Measurements from ENCODE around the gene FERMT3. TPM values are rescaled to one million over a fixed set of nuclear protein-coding genes. Genes with fewer than 3 reads are reported as not detected.

FERMT3 gene
- total RNA-seq, 1 donor from 2014 or later: 15.7 TPM

DNA sequence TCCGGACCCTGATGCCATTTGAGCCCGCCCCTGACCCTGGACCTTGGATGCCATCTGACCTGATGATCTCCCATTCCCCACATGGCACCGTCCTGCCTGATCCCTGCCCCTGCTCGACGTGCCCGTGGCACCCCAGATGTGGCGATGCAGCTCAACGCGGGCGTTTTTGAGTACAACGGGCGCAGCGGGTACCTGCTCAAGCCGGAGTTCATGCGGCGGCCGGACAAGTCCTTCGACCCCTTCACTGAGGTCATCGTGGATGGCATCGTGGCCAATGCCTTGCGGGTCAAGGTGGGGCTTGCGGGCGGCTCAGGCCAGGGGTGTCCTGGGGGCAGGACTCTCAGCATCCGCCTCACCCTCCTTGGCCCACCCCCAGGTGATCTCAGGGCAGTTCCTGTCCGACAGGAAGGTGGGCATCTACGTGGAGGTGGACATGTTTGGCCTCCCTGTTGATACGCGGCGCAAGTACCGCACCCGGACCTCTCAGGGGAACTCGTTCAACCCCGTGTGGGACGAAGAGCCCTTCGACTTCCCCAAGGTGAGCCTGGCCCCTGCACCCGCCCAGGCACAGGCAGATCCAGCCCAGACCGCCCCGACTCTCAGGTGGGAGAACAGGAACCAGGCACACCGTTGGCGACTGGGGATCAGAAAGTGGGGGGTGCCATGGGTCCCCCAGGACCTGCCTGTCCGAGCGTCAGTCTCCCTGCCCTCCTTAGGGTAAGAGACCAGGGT, 55.9 kb downstream of the FERMT3 start:
- DNase-seq (ENCODE audit: low read depth in 2 of 2): no peak

DNA sequence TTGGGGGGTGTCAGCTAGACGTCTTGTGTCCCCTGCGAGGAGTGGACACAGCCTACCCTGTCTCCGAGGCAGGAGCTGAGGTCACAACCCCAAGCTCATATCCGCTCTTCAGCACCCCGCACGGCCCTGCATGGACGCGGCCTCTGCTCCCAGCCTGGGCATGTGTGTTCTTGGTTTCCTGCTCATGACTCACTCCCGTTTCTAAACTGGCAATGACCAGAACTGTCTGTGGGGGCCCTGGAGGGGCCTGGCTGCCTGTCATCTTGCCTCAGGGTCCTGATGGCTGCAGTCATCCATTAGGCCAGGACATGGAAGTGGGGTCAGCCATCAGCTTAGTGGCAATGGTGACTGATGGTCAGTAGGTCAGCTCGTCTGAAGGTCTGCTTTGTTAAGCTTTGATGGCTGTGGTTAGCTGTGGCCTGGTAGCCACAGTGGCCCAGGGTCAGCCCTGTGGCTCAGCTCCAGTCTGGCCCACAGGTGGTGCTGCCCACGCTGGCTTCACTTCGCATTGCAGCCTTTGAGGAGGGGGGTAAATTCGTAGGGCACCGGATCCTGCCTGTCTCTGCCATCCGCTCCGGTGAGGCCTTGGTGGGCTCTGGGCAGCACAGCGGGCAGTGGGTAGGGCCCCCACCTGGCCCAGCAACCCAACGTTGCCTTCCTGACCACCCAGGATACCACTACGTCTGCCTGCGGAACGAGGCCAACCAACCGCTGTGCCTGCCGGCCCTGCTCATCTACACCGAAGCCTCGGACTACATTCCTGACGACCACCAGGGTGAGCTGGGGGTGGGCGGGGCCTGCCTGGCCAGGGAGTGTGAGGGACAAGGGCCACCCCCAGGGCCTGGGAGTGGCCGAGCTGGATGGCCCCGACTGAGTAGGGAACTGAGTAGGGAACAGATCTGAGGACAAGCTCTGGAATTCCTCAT, 56.8 kb downstream of the FERMT3 start:
- peak in 1 of 2 donors; percentile 88 for DNase-seq (ENCODE audit: low read depth in 2 of 2)

DNA sequence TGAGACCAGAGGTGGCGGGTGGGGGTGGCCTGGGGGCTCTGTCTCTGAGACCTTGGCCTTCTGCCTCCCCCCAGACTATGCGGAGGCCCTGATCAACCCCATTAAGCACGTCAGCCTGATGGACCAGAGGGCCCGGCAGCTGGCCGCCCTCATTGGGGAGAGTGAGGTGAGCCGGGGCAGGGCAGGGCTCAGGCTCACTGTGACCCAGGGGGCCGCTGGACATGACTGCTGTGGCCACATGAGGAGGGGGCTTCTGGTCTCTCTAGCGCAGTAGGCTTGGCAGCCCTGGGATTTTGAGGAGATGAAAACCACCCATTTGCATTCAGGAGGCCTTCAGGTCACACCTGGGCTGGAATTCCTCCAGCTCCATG, 57.4 kb downstream of the FERMT3 start:
- DNase-seq (ENCODE audit: low read depth in 2 of 2): no peak

DNA sequence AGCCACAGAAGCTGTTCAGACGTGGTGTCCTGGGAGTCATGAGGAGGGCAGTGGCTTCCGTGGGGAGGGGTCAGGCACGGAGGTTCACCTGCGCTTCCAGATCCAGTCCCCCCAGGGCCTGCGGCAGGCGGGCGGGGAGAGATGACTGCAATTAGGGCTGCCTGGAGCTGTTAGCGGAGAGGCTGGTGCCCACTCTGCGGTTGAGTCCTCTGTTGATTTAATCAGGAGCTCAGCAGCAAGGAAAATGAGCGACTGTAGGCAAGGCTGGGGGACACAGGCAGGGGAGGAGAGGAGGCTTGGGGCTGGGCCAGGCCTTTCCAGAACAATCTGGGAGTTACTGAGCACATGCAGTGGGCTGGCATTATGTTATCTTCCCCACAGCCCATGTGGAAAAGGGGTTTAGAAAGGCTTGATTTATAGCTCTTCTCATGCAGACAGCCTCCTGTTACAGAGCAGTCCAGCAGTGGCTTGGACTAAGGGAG, 57.9 kb downstream of the FERMT3 start:
- DNase-seq (ENCODE audit: low read depth in 2 of 2): no peak

DNA sequence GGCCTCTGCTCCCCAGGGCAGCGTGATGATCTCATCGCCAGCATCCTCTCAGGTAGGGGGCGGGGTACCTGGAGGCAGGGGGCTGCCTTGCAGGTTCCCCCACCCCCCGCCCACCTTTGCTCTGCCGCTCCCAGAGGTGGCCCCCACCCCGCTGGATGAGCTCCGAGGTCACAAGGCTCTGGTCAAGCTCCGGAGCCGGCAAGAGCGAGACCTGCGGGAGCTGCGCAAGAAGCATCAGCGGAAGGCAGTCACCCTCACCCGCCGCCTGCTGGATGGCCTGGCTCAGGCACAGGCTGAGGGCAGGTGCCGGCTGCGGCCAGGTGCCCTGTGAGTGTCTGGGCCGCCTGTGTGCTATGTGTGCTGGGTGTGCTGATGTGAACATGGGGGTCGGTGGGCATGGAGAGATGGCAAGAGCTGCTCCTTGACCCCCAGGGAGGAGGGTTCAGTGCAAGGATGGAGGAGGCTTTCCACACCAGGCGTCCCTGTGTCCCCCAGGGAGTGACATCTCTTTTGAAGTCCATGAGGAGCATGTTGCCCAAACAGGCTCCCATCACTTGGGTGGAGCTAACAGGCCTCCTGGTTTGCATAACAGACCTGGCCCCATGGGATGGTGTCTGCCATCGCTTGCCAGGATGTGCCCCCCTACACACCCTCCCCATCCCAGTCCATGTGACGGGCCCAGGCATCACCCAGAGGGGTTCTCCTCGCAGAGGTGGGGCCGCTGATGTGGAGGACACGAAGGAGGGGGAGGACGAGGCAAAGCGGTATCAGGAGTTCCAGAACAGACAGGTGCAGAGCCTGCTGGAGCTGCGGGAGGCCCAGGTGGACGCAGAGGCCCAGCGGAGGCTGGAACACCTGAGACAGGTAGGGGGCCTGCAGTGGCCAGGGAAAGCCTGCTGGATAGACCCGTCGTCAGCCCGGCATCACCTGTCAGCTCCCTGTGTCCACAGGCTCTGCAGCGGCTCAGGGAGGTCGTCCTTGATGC, 58.9 kb downstream of the FERMT3 start:
- DNase-seq (ENCODE audit: low read depth in 2 of 2): no peak

DNA sequence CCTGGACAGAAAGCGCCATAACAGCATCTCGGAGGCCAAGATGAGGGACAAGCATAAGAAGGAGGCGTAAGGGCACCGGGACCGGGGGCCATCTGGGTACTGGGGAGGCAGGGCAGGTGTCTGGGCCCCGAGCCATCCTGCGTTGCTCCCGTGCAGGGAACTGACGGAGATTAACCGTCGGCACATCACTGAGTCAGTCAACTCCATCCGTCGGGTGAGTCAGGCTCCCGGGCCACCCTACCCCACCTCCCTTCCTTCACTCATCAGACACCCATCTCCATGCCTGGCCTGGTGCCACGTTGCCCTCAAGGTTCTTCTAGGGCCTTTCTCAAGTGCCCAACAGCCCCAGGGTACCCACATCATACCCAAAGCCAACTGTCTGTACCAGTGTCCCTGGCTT, 59.8 kb downstream of the FERMT3 start:
- DNase-seq (ENCODE audit: low read depth in 2 of 2): peak in 1 of 2 donors; percentile 34

DNA sequence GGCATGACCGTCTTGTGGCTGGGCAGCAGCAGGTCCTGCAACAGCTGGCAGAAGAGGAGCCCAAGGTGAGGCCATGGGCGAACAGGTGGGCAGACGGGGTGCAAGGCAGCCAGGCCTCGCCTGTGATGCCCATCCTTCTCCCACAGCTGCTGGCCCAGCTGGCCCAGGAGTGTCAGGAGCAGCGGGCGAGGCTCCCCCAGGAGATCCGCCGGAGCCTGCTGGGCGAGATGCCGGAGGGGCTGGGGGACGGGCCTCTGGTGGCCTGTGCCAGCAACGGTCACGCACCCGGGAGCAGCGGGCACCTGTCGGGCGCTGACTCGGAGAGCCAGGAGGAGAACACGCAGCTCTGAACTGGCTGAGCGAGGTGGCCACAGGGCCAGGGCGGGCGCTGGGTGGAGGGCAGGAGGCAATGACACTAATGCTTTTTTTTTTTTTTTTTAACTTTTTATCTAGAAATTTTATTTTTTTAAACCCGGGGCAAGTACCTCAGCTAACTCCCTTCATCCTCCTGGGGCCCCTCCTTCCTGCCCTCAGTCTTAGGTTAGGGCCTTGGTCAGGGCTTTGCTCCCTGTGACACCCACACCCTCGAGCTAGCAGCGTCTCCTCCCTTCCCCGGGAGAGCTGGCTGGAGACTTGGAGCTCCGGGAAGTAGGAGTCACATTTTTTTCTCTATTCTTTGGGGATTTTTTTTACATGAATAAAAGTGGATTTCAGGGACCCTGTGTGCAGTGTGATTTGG, 60.9 kb downstream of the FERMT3 start:
- DNase-seq (ENCODE audit: low read depth in 2 of 2): no peak

DNA sequence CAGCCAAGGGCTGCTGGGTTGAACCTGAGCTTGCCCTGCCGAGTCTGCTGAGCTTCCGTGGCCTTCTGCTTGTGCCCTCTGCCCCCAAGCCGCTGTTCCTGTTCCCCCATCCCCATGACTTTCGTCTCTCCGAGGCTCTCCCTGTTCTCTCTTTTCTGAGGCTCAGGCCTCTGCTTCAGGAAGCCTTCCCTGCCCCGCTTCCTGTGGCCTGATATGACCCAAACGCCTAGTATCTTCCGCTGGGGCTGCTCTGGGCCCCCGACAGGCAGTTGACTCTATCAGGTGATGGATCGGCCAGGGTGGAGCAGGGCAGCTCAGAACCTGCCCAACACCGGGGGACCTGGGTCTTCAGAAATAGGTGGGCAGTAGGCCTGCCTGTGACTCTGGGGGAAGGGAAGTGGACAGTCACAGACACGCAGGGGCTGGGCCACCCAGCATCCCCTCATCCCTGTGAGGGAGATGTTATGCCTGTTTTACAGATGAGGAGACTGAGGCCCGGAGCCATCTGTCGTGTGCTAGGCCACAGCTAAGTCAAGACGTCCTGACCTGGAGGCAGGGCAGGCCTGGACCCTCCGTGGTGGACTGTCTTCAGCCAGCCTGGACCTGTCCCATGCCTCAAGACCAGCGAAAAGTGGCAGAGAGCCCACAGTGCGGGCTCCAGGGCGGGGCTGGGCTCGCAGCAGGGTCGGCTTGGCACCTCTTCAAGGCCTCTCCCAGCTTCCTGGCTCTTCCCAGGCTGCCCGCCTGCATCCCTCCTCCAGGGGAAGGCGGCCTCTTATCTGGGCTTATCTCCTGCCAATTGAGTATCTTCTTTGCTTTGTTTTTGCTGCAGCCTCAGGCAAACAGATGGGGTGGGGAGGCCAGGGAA, 61.7 kb downstream of the FERMT3 start:
- peak in 1 of 2 donors; percentile 68 for DNase-seq (ENCODE audit: low read depth in 2 of 2)

DNA sequence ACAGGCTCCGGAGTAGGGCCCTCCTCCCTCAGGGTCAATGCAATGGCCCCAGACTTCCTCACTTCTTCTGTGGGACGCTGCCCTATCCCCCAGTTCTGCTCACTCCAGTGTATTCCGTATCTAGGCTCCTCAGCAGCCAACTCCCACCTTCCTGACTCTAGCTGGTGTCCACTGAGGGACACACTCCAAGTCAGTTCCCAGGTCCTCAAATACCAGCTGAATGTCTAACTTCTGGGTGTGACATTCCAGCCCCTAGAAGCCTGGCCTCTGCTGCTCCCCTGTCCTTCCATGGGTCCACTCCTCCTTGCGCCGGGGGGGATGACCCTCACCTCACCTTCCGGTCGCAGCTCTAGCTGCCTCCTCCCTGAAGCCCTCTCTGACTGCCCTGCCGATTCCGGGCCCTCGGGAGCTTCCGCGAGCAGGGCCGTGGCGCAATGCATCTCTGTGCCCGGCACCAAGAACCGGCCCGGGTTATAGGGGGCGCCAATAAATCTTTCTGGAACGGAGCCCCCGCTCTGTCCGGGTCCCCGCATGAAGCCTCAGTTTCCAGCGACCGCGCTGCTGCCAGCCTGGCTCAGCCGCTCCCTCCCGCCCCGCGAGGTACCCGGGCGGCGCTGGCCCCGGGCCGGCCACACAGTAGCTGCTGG, 62.5 kb downstream of the FERMT3 start:
- DNase-seq (ENCODE audit: low read depth in 2 of 2): peak in 1 of 2 donors; percentile 47

DNA sequence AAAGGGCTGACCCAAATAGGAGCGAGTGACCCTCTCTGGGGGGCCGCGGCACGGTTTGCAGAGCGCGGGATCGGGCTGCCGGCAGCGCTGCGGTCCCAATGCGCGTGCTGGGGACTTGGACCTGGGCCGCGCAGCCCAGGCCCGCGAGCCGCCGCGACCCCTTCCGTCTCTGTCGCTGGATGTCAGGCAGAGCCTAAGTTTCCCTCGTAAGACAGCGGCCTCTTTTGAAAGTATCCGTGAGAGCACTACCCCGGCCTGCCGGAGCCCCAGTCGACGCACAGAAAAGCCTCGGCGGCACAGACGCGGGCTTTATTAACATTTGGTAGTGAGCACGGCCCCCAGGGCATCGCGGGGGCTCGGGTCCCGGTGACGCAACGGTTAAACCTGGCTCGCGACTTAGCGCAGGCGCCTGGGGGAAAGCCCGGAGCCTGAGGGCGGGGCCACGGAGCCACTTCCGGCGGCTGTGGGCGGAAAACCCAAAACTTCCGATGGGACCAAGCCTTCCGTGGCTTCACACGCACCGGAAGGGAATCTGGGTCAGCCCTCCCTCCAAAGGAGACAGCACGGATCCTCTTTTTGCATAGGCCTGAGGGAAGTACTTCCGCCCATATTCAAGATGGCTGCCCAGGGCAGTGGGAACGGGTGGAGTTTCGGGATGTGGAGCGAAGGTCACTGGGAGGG, 63.2 kb downstream of the FERMT3 start:
- DNase-seq (ENCODE audit: low read depth in 2 of 2): peak; percentile 100

Other genes starting within 250 kb of the FERMT3 start
- gene COX8A, start 232.1 kb upstream of the FERMT3 start, total RNA-seq: 297 and 328 TPM in 2 replicates
- 50.2 and 62.2 TPM in 2 replicates for gene OTUB1, start 220.3 kb upstream of the FERMT3 start, total RNA-seq
- not detected in 2 replicates for gene FLRT1, start 170.8 kb upstream of the FERMT3 start, total RNA-seq
- gene MACROD1, start 40.6 kb upstream of the FERMT3 start, total RNA-seq: 23.1 and 25.4 TPM in 2 replicates
- gene STIP1, start 20.6 kb upstream of the FERMT3 start, total RNA-seq: 117 and 122 TPM in 2 replicates
- gene TRPT1, start 19.5 kb downstream of the FERMT3 start, total RNA-seq: 19.3 and 27.6 TPM in 2 replicates
- 26.4 and 31.1 TPM in 2 replicates for gene NUDT22, start 19.6 kb downstream of the FERMT3 start, total RNA-seq
- 7.8 and 20.1 TPM in 2 replicates for gene DNAJC4, start 23.8 kb downstream of the FERMT3 start, total RNA-seq
- 7.7 and 22.4 TPM in 2 replicates for gene VEGFB, start 27.9 kb downstream of the FERMT3 start, total RNA-seq
- 51.3 and 69.7 TPM in 2 replicates for gene FKBP2, start 34.4 kb downstream of the FERMT3 start, total RNA-seq
- gene PPP1R14B, start 40.2 kb downstream of the FERMT3 start, total RNA-seq: 130 and 156 TPM in 2 replicates
- 16.3 and 17.3 TPM in 2 replicates for gene PLCB3, start 44.8 kb downstream of the FERMT3 start, total RNA-seq
- 65.4 and 65.7 TPM in 2 replicates for gene BAD, start 77.9 kb downstream of the FERMT3 start, total RNA-seq
- gene GPR137, start 79.1 kb downstream of the FERMT3 start, total RNA-seq: 6.2 and 9.5 TPM in 2 replicates
- not detected in 2 replicates for gene KCNK4, start 84.6 kb downstream of the FERMT3 start, total RNA-seq
- gene CATSPERZ, start 93.6 kb downstream of the FERMT3 start, total RNA-seq: 0.25 TPM in 1 of 2 replicates, not detected in the other
- gene ESRRA, start 98.8 kb downstream of the FERMT3 start, total RNA-seq: 42.0 and 56.0 TPM in 2 replicates
- gene TRMT112, start 110.8 kb downstream of the FERMT3 start, total RNA-seq: 168 and 222 TPM in 2 replicates
- gene PRDX5, start 111.4 kb downstream of the FERMT3 start, total RNA-seq: 217 and 224 TPM in 2 replicates
- gene CCDC88B, start 133.5 kb downstream of the FERMT3 start, total RNA-seq: 1.5 and 1.8 TPM in 2 replicates
- gene RPS6KA4, start 152.4 kb downstream of the FERMT3 start, total RNA-seq: 29.4 and 35.8 TPM in 2 replicates

All from dermis microvascular lymphatic vessel endothelial cell (primary cell).